SK-N-SH treated with all-trans-retinoic acid at 6 μM for 48 hours (cell line): ENCODE results near the gene TPO.

Experiments
- ATAC-seq: fragments of 200-7000 bp; cut with Tn5 transposase; 3 replicates; pipeline ENCODE4 v1.9.1; 2020; ENCODE audit warnings: mild to moderate bottlenecking, moderate library complexity
- ARNTL ChIP-seq: fragments of 450-650 bp; formaldehyde crosslinking; IDR thresholded peaks from 2 replicates; pipeline ENCODE4 v1.5.0; 2020; ENCODE audit warnings: low read depth, mild to moderate bottlenecking, moderate library complexity, borderline replicate concordance
- BACH2 ChIP-seq: fragments of 250-450 bp; sonication (Bioruptor Pico); IDR thresholded peaks from 2 replicates; pipeline ENCODE4 v1.9.0; 2021; ENCODE audit warnings: mild to moderate bottlenecking, borderline replicate concordance
- CREB5 ChIP-seq: fragments of 250-450 bp; sonication (Bioruptor Pico); IDR thresholded peaks from 2 replicates; pipeline ENCODE4 v1.5.1; 2020; ENCODE audit warnings: low read depth, mild to moderate bottlenecking, moderate library complexity
- CSDC2 ChIP-seq: fragments of 250-450 bp; sonication (Bioruptor Pico); IDR thresholded peaks from 2 replicates; pipeline ENCODE4 v1.5.0; 2020; ENCODE audit warnings: mild to moderate bottlenecking, moderate library complexity
- CSRNP3 ChIP-seq: fragments of 250-450 bp; sonication (Bioruptor Pico); IDR thresholded peaks from 2 replicates; pipeline ENCODE4 v1.5.1; 2021; ENCODE audit warnings: mild to moderate bottlenecking, moderate library complexity
- ESRRG ChIP-seq: fragments of 250-450 bp; sonication (Bioruptor Pico); IDR thresholded peaks from 2 replicates; pipeline ENCODE4 v1.6.1; 2021; ENCODE audit warnings: mild to moderate bottlenecking
- GLIS3 ChIP-seq: fragments of 250-450 bp; sonication (Bioruptor Pico); IDR thresholded peaks from 2 replicates; pipeline ENCODE4 v1.5.0; 2020; ENCODE audit warnings: mild to moderate bottlenecking, moderate library complexity
- ISL1 ChIP-seq: fragments of 250-450 bp; sonication (Bioruptor Pico); IDR thresholded peaks from 2 replicates; pipeline ENCODE4 v2.1.2; 2022; ENCODE audit warnings: mild to moderate bottlenecking, moderate library complexity
- OSR1 ChIP-seq: fragments of 250-450 bp; sonication (Bioruptor Pico); IDR thresholded peaks from 2 replicates; pipeline ENCODE4 v1.8.0; 2022; ENCODE audit warnings: moderate library complexity, mild to moderate bottlenecking, inconsistent platforms
- PATZ1 ChIP-seq: fragments of 250-450 bp; sonication (Bioruptor Pico); IDR thresholded peaks from 2 replicates; pipeline ENCODE4 v1.8.0; 2020; ENCODE audit warnings: mild to moderate bottlenecking, moderate library complexity, borderline replicate concordance
- POU6F1 ChIP-seq: fragments of 250-450 bp; sonication (Bioruptor Pico); IDR thresholded peaks from 2 replicates; pipeline ENCODE4 v1.8.0; 2021; ENCODE audit warnings: low read depth, mild to moderate bottlenecking, moderate library complexity, borderline replicate concordance
- PPARA ChIP-seq: fragments of 250-450 bp; sonication (Bioruptor Pico); IDR thresholded peaks from 2 replicates; pipeline ENCODE4 v1.5.0; 2020; ENCODE audit warnings: mild to moderate bottlenecking, borderline replicate concordance
- RARB ChIP-seq: fragments of 250-450 bp; sonication (Bioruptor Pico); IDR thresholded peaks from 2 replicates; pipeline ENCODE4 v1.8.0; 2021; ENCODE audit warnings: mild to moderate bottlenecking, moderate library complexity
- SNAI2 ChIP-seq: fragments of 250-450 bp; sonication (Bioruptor Pico); IDR thresholded peaks from 2 replicates; pipeline ENCODE4 v1.5.0; 2020; ENCODE audit warnings: mild to moderate bottlenecking, moderate library complexity
- TCF4 ChIP-seq: fragments of 250-450 bp; sonication (Bioruptor Pico); IDR thresholded peaks from 2 replicates; pipeline ENCODE4 v1.8.0; 2021; ENCODE audit warnings: mild to moderate bottlenecking, moderate library complexity, borderline replicate concordance
- TOX ChIP-seq: fragments of 250-450 bp; sonication (Bioruptor Pico); IDR thresholded peaks from 2 replicates; pipeline ENCODE4 v1.8.0; 2021; ENCODE audit warnings: mild to moderate bottlenecking, moderate library complexity, borderline replicate concordance
- TSHZ2 ChIP-seq: fragments of 250-450 bp; sonication (Bioruptor Pico); IDR thresholded peaks from 2 replicates; pipeline ENCODE4 v1.5.0; 2020; ENCODE audit warnings: mild to moderate bottlenecking, moderate library complexity
- ZC3H10 ChIP-seq: fragments of 250-450 bp; sonication (Bioruptor Pico); IDR thresholded peaks from 2 replicates; pipeline ENCODE4 v1.5.1; 2021; ENCODE audit warnings: mild to moderate bottlenecking, moderate library complexity
- ZFP3 ChIP-seq: fragments of 250-450 bp; sonication (Bioruptor Pico); IDR thresholded peaks from 2 replicates; pipeline ENCODE4 v1.5.0; 2020; ENCODE audit warnings: mild to moderate bottlenecking, moderate library complexity
- ZNF565 ChIP-seq: fragments of 450-650 bp; formaldehyde crosslinking; conservative IDR thresholded peaks from 2 replicates; pipeline ENCODE4 v1.5.0; 2020; ENCODE audit warnings: low read depth, mild to moderate bottlenecking, moderate library complexity
- ZNF70 ChIP-seq: fragments of 450-650 bp; formaldehyde crosslinking; IDR thresholded peaks from 2 replicates; pipeline ENCODE4 v1.5.0; 2020; ENCODE audit warnings: mild to moderate bottlenecking, moderate library complexity
- ZNF8 ChIP-seq: fragments of 450-650 bp; formaldehyde crosslinking; IDR thresholded peaks from 2 replicates; pipeline ENCODE4 v1.5.0; 2020; ENCODE audit warnings: mild to moderate bottlenecking, moderate library complexity

Gene TPO

DNA sequence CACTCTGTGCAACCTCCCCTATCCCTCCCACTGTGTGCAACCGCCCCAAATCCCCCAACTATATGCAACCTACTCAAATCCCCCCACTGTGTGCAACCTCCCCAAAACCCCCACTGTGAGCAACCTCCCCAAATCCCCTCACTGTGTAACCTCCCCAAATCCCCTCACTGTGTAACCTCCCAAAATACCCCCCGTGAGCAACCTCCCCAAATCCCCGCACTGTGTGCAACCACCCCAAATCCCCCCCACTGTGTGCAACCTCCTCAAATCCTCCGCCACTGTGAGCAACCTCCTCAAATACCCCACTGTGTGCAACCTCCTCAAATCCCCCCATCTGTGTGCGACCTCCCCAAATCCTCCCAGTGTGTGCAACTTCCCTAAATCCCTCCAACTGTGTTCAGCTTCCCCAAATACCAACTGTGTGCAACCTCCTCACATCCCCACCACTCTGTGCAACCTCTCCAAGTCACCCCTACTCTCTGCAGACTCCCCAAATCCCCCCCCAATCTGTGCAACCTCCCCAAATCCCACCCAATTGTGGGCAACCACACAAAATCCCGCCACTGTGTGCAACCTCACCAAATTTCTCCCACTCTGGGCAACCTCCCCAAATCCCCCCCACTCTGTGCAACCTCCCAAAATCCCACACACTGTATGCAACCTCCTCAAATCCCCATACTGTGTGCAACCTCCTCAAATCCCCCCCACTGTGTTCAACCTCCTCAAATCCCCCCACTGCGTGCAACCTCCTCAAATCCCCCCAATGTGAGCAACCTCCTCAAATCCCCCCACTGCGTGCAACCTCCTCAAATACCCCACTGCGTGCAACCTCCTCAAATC, 114.1 kb downstream of the TPO start:
- TF ChIP-seq CSRNP3 (no peak), OSR1 (no peak), TSHZ2 (no peak), TCF4 (no peak), CSDC2 (CRISPR knock-in tag) (no peak), ZFP3 (CRISPR knock-in tag) (no peak), ZNF8 (CRISPR knock-in tag) (no peak), ZNF565 (CRISPR knock-in tag) (no peak), PATZ1 (CRISPR knock-in tag) (no peak), ARNTL (CRISPR knock-in tag) (no peak), ISL1 (no peak), RARB (CRISPR knock-in tag) (no peak), TOX (CRISPR knock-in tag) (no peak)
- ATAC-seq, result peak; percentile 40

- no peak for TF ChIP-seq ZNF8 (CRISPR knock-in tag)
- TF ChIP-seq ZNF70 (CRISPR knock-in tag), result no peak
- TF ChIP-seq ESRRG (CRISPR knock-in tag), result no peak
- no peak for TF ChIP-seq ZFP3 (CRISPR knock-in tag)
- no peak for TF ChIP-seq CSRNP3
- no peak for TF ChIP-seq ZNF565 (CRISPR knock-in tag)
- TF ChIP-seq ZC3H10 (CRISPR knock-in tag), result no peak
- no peak for TF ChIP-seq BACH2 (CRISPR knock-in tag)
- no peak for TF ChIP-seq GLIS3 (CRISPR knock-in tag)
- no peak for ATAC-seq
These were observed 115.2 kb downstream of the TPO start for GRCh38 chr2:1528273-1529064.

GRCh38 chr2:1538663-1539062, 125.4 kb downstream of the TPO start:
- peak; percentile 82 for ATAC-seq
- TF ChIP-seq TSHZ2, result no peak
- TF ChIP-seq CREB5 (CRISPR knock-in tag), result no peak
- no peak for TF ChIP-seq ISL1
- no peak for TF ChIP-seq PPARA (CRISPR knock-in tag)
- no peak for TF ChIP-seq POU6F1 (CRISPR knock-in tag)
- TF ChIP-seq TOX (CRISPR knock-in tag), result no peak
- TF ChIP-seq TCF4, result no peak
- no peak for TF ChIP-seq SNAI2 (CRISPR knock-in tag)
- TF ChIP-seq ZFP3 (CRISPR knock-in tag), result no peak
- no peak for TF ChIP-seq ARNTL (CRISPR knock-in tag)
- no peak for TF ChIP-seq ZNF565 (CRISPR knock-in tag)
- TF ChIP-seq ZNF70 (CRISPR knock-in tag), result no peak
- no peak for TF ChIP-seq GLIS3 (CRISPR knock-in tag)
- no peak for TF ChIP-seq RARB (CRISPR knock-in tag)
